HL-60 (cell line): ENCODE data around the gene CADM1.

Source experiments
- DNase-seq, 2 experiments: peaks; one replicate each; pipeline ENCODE4 v3.0.0-alpha.2; 2010 to 2020; ENCODE audit warnings: low read depth in 1 of 2, low spot score in 1 of 2
- H3K27ac ChIP-seq: fragments of 250-450 bp; sonication (Bioruptor Pico); replicated peaks from 2 replicates; pipeline ENCODE4 v1.5.1; 2020; ENCODE audit warnings: mild to moderate bottlenecking, moderate library complexity
- H3K27me3 ChIP-seq: fragments of 250-450 bp; sonication (Bioruptor Pico); 2 replicates; pipeline ENCODE4 v1.5.1; 2021; ENCODE audit warnings: mild to moderate bottlenecking, moderate library complexity; ENCODE audit not compliant: insufficient read depth, poor library complexity, severe bottlenecking
- H3K4me3 ChIP-seq: replicated peaks from 2 replicates; pipeline ENCODE4 v1.5.1; 2011; ENCODE audit warnings: mild to moderate bottlenecking, control low read depth, low read length; ENCODE audit not compliant: insufficient read depth
- CTCF ChIP-seq: IDR thresholded peaks from one replicate; pipeline ENCODE4 v1.5.1; 2011; ENCODE audit warnings: low read length, control low read depth, inconsistent platforms; ENCODE audit not compliant: insufficient read depth
- GABPA ChIP-seq: IDR thresholded peaks from 2 replicates; pipeline ENCODE4 v1.6.1; 2012; ENCODE audit warnings: low read depth
- POLR2AphosphoS5 ChIP-seq: IDR thresholded peaks from 2 replicates; pipeline ENCODE4 v1.6.1; 2012; ENCODE audit warnings: low read depth
- REST ChIP-seq: IDR thresholded peaks from 2 replicates; pipeline ENCODE4 v1.6.1; 2012; ENCODE audit warnings: low read depth; ENCODE audit not compliant: insufficient replicate concordance
- SPI1 ChIP-seq: IDR thresholded peaks from 2 replicates; pipeline ENCODE4 v1.6.1; 2012; ENCODE audit warnings: low read depth, mild to moderate bottlenecking, borderline replicate concordance

CADM1 gene

GRCh38 chr11:115197433-115197832 lies 306.8 kb downstream of the CADM1 start:
- Histone ChIP-seq H3K27me3 (peaks cover 5% of the 10 kb centered on the region), H3K27ac (no peak overlapping the region), H3K4me3 (no peak overlapping the region)
- no peak for DNase-seq
- no peak for TF ChIP-seq GABPA
- TF ChIP-seq CTCF: no peak
- TF ChIP-seq SPI1: no peak
- TF ChIP-seq POLR2AphosphoS5: no peak
- no peak for TF ChIP-seq REST

GRCh38 chr11:115197031-115197430 lies 307.2 kb downstream of the CADM1 start:
- no peak overlapping the region for H3K4me3 ChIP-seq
- H3K27me3 ChIP-seq: peaks cover 5% of the 10 kb centered on the region
- no peak for DNase-seq
- no peak overlapping the region for H3K27ac ChIP-seq
- TF ChIP-seq CTCF (no peak), POLR2AphosphoS5 (no peak)

- TF ChIP-seq GABPA (no peak), SPI1 (no peak), POLR2AphosphoS5 (no peak), REST (no peak), CTCF (no peak)
- Histone ChIP-seq H3K4me3 (no peak overlapping the region), H3K27me3 (peaks cover 7% of the 10 kb centered on the region), H3K27ac (no peak overlapping the region)
- DNase-seq: no peak
Measured at GRCh38 chr11:115194802-115195110, 309.5 kb downstream of the CADM1 start.

- H3K4me3 ChIP-seq: no peak overlapping the region
- no peak overlapping the region for H3K27ac ChIP-seq
- H3K27me3 ChIP-seq: peaks cover 7% of the 10 kb centered on the region
- DNase-seq: no peak
- TF ChIP-seq SPI1 (no peak), GABPA (no peak), REST (no peak), CTCF (no peak), POLR2AphosphoS5 (no peak)
Measured at GRCh38 chr11:115193914-115194801, 310.1 kb downstream of the CADM1 start.
